Left hindlimb (tissue), 1 donor: Measurements from ENCODE around the gene ZNF628.
A peak's percentile ranks its signal among the peaks of the same experiment; 100 is the strongest.

Experiments used
- DNase-seq: peaks from one replicate; pipeline ENCODE4 v3.0.0-alpha.2; 2018

The ZNF628 gene

GRCh38 chr19:55502197-55502952 is 26.0 kb downstream of the ZNF628 start:
- no peak for DNase-seq

- DNase-seq, result no peak
These were observed 26.7 kb downstream of the ZNF628 start for GRCh38 chr19:55503157-55503501.

GRCh38 chr19:55503502-55504251 is 27.3 kb downstream of the ZNF628 start:
- DNase-seq, result peak; percentile 92

- DNase-seq, result no peak
These were observed 27.8 kb downstream of the ZNF628 start for GRCh38 chr19:55504252-55504603.

GRCh38 chr19:55504981-55505380 is 28.6 kb downstream of the ZNF628 start:
- DNase-seq, result no peak

GRCh38 chr19:55508120-55508519 is 31.7 kb downstream of the ZNF628 start:
- no peak for DNase-seq

GRCh38 chr19:55516878-55517620 is 40.6 kb downstream of the ZNF628 start:
- DNase-seq, result peak; percentile 94

GRCh38 chr19:55519451-55520311 is 43.3 kb downstream of the ZNF628 start:
- no peak for DNase-seq

GRCh38 chr19:55520691-55521292 is 44.4 kb downstream of the ZNF628 start:
- DNase-seq, result no peak

GRCh38 chr19:55525289-55526101 is 49.1 kb downstream of the ZNF628 start:
- no peak for DNase-seq

- DNase-seq, result peak; percentile 79
These were observed 50.1 kb downstream of the ZNF628 start for GRCh38 chr19:55526216-55527196.

- DNase-seq, result no peak
These were observed 51.0 kb downstream of the ZNF628 start for GRCh38 chr19:55527197-55528029.

GRCh38 chr19:55528030-55528803 is 51.8 kb downstream of the ZNF628 start:
- no peak for DNase-seq

GRCh38 chr19:55529636-55530234 is 53.3 kb downstream of the ZNF628 start:
- DNase-seq, result no peak

- no peak for DNase-seq
These were observed 54.6 kb downstream of the ZNF628 start for GRCh38 chr19:55530996-55531395.
